ENCODE measurements around the gene MRPL24. TPM values are rescaled to one million over a fixed set of nuclear protein-coding genes. Genes with fewer than 3 reads are reported as not detected.

MRPL24 gene
- total and polyA plus RNA-seq, 2 of the 13 experiments (the other 11 are each of a cell fraction or from before 2014, with no cell fraction given) = 38.1 to 42.9 TPM

- TF ChIP-seq ZBTB26 (CRISPR knock-in tag; IDR thresholded peaks at IDR 0.05; ENCODE audit: borderline replicate concordance) (no peak; the same call in 1 of the 2 replicates), PBX3 (CRISPR knock-in tag; IDR thresholded peaks at IDR 0.05; ENCODE audit: borderline replicate concordance) (no peak), ZNF407 (CRISPR knock-in tag; IDR thresholded peaks at IDR 0.05; ENCODE audit: not compliant biosample characterization) (no peak), ZNF878 (CRISPR knock-in tag; IDR thresholded peaks at IDR 0.05) (no peak), PREB (CRISPR knock-in tag; IDR thresholded peaks at IDR 0.05) (no peak), ZNF660 (CRISPR knock-in tag; IDR thresholded peaks at IDR 0.05; ENCODE audit: borderline replicate concordance, low read depth) (peak; percentile 30; the same call in 1 of the 2 replicates), ZNF597 (CRISPR knock-in tag; IDR thresholded peaks at IDR 0.05) (peak; percentile 94; the same call in 1 of the 2 replicates), ZGPAT (CRISPR knock-in tag; IDR thresholded peaks at IDR 0.05) (peak; percentile 79), ZBTB7B (CRISPR knock-in tag; IDR thresholded peaks at IDR 0.05) (no peak; the same call in 1 of the 2 replicates), TFDP2 (CRISPR knock-in tag; IDR thresholded peaks at IDR 0.05) (peak; percentile 45)
Observed at GRCh38 chr1:156767101-156767878, 26.4 kb upstream of the MRPL24 start, which contains the start of gene PRCC (continued).

Data from HepG2 (cell line).